SJCRH30 (cell line): ENCODE results near the gene TAS2R7. TPM values are rescaled to one million over a fixed set of nuclear protein-coding genes. Genes with fewer than 3 reads are reported as not detected.

Experiments used
- DNase-seq, 2 experiments: peaks; one replicate each; pipeline ENCODE4 v3.0.0-alpha.2; 2015 to 2020
- H3K27ac ChIP-seq: fragments of 250-450 bp; sonication (Bioruptor Pico); 2 replicates; pipeline ENCODE4 v1.5.1; 2020; ENCODE audit warnings: mild to moderate bottlenecking, moderate library complexity
- H3K27me3 ChIP-seq: fragments of 250-450 bp; sonication (Bioruptor Pico); 2 replicates; pipeline ENCODE4 v1.5.1; 2020; ENCODE audit warnings: mild to moderate bottlenecking, moderate library complexity
- H3K36me3 ChIP-seq: fragments of 250-450 bp; sonication (Bioruptor Pico); 2 replicates; pipeline ENCODE4 v1.5.1; 2020; ENCODE audit warnings: mild to moderate bottlenecking, moderate library complexity
- H3K4me1 ChIP-seq: fragments of 250-450 bp; sonication (Bioruptor Pico); 2 replicates; pipeline ENCODE4 v1.5.1; 2020; ENCODE audit warnings: mild to moderate bottlenecking, moderate library complexity
- H3K4me3 ChIP-seq: fragments of 250-450 bp; sonication (Bioruptor Pico); 2 replicates; pipeline ENCODE4 v1.5.1; 2020; ENCODE audit warnings: mild to moderate bottlenecking, moderate library complexity
- H3K9me3 ChIP-seq: fragments of 250-450 bp; sonication (Bioruptor Pico); replicated peaks from 2 replicates; pipeline ENCODE4 v1.5.1; 2020; ENCODE audit warnings: mild to moderate bottlenecking, moderate library complexity
- total RNA-seq: library from RNA; depleted of rRNA; stranded (reverse); fragments of >200 nt; shearing (Covaris generic); gene quantifications from 2 replicates; pipeline ENCODE4 v1.2.3, GENCODE V29; 2014; rRNA removed

The TAS2R7 gene
- total RNA-seq, 1 experiment from 2014 or later, result 0.12 TPM

DNA sequence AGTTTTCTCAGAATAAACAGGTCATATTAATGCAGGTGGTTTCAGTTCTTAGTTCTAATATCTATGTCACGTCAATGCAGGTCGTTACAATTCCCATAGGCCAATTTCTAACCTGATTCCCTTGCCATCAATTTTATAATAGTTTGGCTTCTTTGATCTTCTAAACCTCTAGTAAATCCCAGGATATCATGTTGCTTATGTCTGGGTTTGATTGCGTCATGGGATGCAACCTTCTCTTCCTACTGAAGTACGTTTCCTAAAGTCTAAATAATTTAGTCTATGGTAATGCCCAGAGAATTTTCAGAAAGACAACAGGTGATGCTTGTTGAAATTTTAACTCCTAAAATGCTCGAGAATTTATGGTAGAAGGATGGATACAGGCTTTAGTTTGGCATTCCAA lies 19.2 kb downstream of the TAS2R7 start:
- no peaks in the 10 kb centered on the region; the same call in 1 of the 2 replicates for H3K27me3 ChIP-seq
- H3K36me3 ChIP-seq, result no peaks in the 10 kb centered on the region
- no peak overlapping the region for H3K4me3 ChIP-seq
- H3K9me3 ChIP-seq, result no peaks in the 10 kb centered on the region
- no peaks in the 10 kb centered on the region for H3K4me1 ChIP-seq
- DNase-seq, result no peak
- H3K27ac ChIP-seq, result no peak overlapping the region

DNA sequence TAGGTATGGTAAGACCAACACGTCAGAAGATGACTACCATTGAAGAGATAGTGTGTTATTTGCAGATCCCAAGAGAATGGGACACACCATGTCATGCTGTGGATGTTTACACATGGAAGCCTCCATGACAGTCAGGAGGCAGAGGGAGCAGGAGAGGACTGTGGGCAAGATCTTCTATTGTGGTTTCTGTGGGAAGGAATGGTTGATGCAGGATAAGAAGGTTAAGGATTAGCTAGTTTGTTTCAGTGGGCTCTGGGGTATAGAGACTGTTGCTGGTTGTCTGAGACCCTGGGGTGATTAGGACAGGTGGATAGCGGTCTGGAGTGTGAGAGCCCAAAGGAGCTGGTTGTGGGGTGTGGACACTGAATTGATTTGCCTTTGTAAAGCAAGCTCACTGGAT lies 23.3 kb downstream of the TAS2R7 start:
- no peaks in the 10 kb centered on the region for H3K9me3 ChIP-seq
- H3K27me3 ChIP-seq, result peaks cover 3% of the 10 kb centered on the region; the same call in 1 of the 2 replicates
- no peak overlapping the region for H3K4me3 ChIP-seq
- no peaks in the 10 kb centered on the region for H3K36me3 ChIP-seq
- no peak overlapping the region for H3K27ac ChIP-seq
- no peaks in the 10 kb centered on the region for H3K4me1 ChIP-seq
- peak; percentile 30 to 65 for DNase-seq

DNA sequence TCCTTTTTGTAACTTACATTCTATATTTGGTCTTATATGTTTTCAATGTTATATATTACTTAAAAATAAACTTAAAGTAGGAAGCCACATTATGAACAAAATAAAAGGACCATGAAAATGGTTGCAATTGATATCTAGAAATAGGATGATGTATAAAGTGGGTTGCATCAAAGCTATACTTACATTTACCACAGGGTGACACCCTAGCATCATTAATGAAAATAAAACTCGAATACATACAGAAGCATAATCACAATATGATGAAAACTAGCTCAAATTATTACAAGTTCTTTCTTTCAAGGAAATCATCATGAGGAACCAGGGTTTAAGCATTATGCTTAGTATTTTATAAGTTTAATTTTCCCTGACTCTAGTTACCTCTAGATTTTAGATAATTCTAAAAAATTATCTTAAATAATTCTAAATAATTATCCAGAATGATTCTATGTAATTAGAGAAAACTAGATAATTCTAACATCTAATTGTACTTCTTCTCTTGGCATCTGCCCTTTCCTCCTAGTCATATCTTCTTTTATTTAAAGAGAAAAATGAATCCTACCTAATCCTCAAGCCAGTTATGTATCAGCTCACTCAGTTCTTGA lies 31.2 kb downstream of the TAS2R7 start:
- DNase-seq, result peak in 1 of 2 experiments; percentile 56
- Histone ChIP-seq H3K27ac (no peak overlapping the region), H3K4me3 (no peak overlapping the region), H3K4me1 (no peaks in the 10 kb centered on the region), H3K36me3 (no peaks in the 10 kb centered on the region), H3K27me3 (peaks cover 6% of the 10 kb centered on the region; the same call in 1 of the 2 replicates), H3K9me3 (no peaks in the 10 kb centered on the region)

DNA sequence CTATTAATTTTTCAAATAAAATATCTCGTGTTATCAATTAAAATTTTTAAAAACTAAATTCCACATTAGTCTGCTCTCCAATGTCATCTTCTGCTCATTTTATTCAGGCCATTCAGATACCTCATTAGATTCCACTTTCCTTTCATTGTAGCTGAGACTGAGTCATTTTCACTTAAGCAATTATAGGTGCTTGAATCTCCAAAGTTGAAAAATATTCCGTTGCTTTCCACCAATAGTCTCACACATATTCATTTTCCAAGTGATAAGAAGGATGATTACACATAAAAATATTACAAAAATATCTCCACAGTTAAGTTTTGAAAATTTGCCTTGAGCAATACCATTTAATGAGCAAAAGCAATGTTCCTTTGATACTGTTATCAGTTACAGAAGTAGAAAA lies 42.8 kb downstream of the TAS2R7 start:
- Histone ChIP-seq H3K4me3 (no peak overlapping the region), H3K9me3 (peaks cover 7% of the 10 kb centered on the region), H3K27ac (no peak overlapping the region), H3K36me3 (no peaks in the 10 kb centered on the region), H3K4me1 (no peaks in the 10 kb centered on the region), H3K27me3 (no peaks in the 10 kb centered on the region)
- no peak for DNase-seq

DNA sequence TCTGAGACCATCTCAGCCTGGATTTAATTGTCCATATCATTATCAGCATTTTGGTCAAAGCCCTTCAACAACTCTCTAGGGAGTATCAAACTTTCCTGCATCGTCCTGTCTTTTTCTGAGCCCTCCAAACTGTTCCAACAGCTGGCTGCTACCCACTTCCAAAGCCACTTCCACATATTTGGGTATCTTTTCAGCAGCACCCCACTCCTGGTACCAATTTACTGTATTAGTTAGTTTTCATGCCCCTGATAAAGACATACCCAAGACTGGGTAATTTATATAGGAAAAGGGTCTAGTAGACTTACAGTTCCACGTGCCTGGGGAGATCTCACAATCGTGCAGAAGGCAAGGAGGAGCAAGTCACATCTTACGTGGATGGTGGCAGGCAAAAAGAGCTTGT lies 46.2 kb downstream of the TAS2R7 start:
- Histone ChIP-seq H3K9me3 (peaks cover 7% of the 10 kb centered on the region), H3K27ac (no peak overlapping the region), H3K36me3 (no peaks in the 10 kb centered on the region), H3K4me1 (no peaks in the 10 kb centered on the region), H3K27me3 (no peaks in the 10 kb centered on the region), H3K4me3 (no peak overlapping the region)
- no peak for DNase-seq

DNA sequence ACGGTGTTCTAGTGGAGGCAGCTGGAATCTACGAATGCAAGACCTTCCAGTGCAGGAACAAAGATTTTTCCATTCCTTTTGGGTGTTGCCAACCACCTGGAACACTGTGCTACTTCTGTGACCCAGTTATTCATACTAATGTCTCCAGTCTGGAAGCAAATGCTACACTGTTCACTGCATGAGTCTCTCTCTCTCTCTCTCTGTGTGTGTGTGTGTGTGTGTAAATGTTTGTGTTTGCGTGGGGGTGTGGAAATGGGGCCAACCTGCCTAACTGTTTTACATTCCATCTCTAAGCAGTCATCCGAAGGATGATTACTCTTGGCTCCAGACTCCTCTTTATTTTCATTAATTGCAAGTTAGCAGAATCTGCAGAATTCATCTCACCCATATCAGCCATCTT lies 49.4 kb downstream of the TAS2R7 start:
- no peaks in the 10 kb centered on the region for H3K36me3 ChIP-seq
- H3K4me1 ChIP-seq, result peaks cover 3% of the 10 kb centered on the region; the same call in 1 of the 2 replicates
- no peak overlapping the region for H3K27ac ChIP-seq
- no peak for DNase-seq
- H3K27me3 ChIP-seq, result no peaks in the 10 kb centered on the region
- H3K4me3 ChIP-seq, result no peak overlapping the region
- H3K9me3 ChIP-seq, result peaks cover 7% of the 10 kb centered on the region

Other genes with a start within 250 kb of the TAS2R7 start
- 64.9 and 65.2 TPM in 2 replicates for gene MAGOHB, start 189.0 kb downstream of the TAS2R7 start, total RNA-seq
- not detected in 2 replicates for gene STYK1, start 128.6 kb downstream of the TAS2R7 start, total RNA-seq
- gene YBX3, start 79.3 kb downstream of the TAS2R7 start, total RNA-seq, result 157 and 159 TPM in 2 replicates
- gene TAS2R8, start 4.7 kb upstream of the TAS2R7 start, total RNA-seq, result not detected in 2 replicates
- 0.15 and 0.16 TPM in 2 replicates for gene TAS2R9, start 7.5 kb upstream of the TAS2R7 start, total RNA-seq
- 0.63 and 1.4 TPM in 2 replicates for gene TAS2R10, start 23.7 kb upstream of the TAS2R7 start, total RNA-seq
- 3.3 TPM in 2 replicates for gene PRR4, start 46.8 kb upstream of the TAS2R7 start, total RNA-seq
- gene PRH1, start 81.6 kb upstream of the TAS2R7 start, total RNA-seq, result 10.0 and 13.9 TPM in 2 replicates
- gene TAS2R13, start 106.9 kb upstream of the TAS2R7 start, total RNA-seq, result 0.71 and 1.3 TPM in 2 replicates
- not detected in 2 replicates for gene PRH2, start 126.6 kb upstream of the TAS2R7 start, total RNA-seq
- gene TAS2R14, start 136.6 kb upstream of the TAS2R7 start, total RNA-seq, result 1.4 and 2.8 TPM in 2 replicates
- 0.76 and 2.3 TPM in 2 replicates for gene TAS2R50, start 184.3 kb upstream of the TAS2R7 start, total RNA-seq
- 0.86 and 3.9 TPM in 2 replicates for gene TAS2R20, start 195.7 kb upstream of the TAS2R7 start, total RNA-seq
- 2.5 and 4.5 TPM in 2 replicates for gene TAS2R19, start 220.0 kb upstream of the TAS2R7 start, total RNA-seq
- 1.5 and 2.7 TPM in 2 replicates for gene TAS2R31, start 228.8 kb upstream of the TAS2R7 start, total RNA-seq